ENCODE results near the gene TNP1.

Gene TNP1

DNA sequence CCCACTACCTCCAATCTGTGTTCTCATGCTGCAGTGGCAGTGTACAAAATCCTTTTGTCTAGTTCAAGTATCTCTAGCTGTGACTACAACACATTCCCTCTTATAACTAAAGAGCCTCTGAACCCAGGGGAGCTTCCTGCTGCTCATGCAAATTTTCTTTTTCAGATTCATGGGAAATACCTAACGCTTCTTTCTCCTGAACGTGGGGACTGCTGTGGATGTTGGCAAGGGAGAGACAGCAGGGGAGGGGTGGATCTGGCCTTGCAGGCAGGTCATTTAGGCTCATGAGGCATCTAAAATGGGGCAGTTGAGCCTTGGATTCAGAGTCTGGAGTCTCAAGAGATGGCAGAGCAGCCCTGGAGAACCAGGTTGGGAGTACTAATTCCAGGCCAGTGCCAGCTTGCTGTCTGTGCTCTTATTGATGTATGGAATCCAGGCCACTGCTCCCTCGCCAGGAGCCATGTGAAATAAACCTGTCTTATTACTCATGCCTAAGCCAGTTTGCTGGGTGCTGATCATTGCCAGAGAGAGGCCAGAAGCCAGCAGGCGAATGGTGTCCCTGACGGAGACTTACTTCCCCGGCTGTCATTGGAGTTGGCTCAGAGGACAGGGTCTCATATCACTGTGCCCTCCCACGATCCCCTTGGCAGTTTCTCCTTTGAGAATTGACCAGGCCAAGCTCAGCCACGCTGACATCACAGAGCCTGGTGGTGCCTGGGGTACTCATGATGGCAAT, 29.2 kb upstream of the TNP1 start:
- no peaks in the 10 kb centered on the region for H3K9me3 ChIP-seq (ENCODE audit: control insufficient read depth, insufficient read depth, low read length)
- no peak overlapping the region for H3K4me3 ChIP-seq (ENCODE audit: low read length)
- no peaks in the 10 kb centered on the region for H3K36me3 ChIP-seq (ENCODE audit: control insufficient read depth, insufficient read depth, low read length)
- WGBS (ENCODE audit: insufficient coverage, insufficient read length) = no CpG with 5 or more reads among the region's 8 CpGs
- peak; percentile 18 for DNase-seq (ENCODE audit: low read depth, low spot score)
- H3K27ac ChIP-seq (ENCODE audit: low read length) = no peak overlapping the region
- H3K27me3 ChIP-seq (ENCODE audit: control insufficient read depth, insufficient read depth, low read length) = no peaks in the 10 kb centered on the region
- 0 out of 2 replicates have a peak, but pooled peaks cover 2% of the 10 kb centered on the region for H3K4me1 ChIP-seq (ENCODE audit: control insufficient read depth, insufficient read depth, low read length)

DNA sequence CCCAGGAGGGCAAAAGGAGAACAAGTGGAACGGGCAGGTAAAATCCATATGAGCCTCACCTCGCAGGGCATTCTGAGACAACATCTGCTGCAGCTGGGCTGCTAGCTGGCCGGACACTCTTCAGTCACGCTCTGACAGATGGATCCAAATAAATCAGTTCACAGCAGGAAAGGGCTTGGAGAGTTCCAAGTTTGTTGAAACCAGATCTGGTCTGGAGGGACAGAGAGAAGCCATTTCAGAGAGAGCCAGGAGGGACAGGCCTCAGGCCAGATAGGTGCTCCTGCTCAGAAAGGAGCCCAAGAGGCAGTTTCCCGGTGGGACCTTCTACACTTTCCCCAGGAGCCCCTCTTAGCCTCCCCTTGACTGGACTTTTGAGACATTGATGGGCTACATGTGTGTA, 28.2 kb upstream of the TNP1 start:
- no peak for DNase-seq (ENCODE audit: low read depth, low spot score)
- no peaks in the 10 kb centered on the region for H3K27me3 ChIP-seq (ENCODE audit: control insufficient read depth, insufficient read depth, low read length)
- H3K27ac ChIP-seq (ENCODE audit: low read length) = no peak overlapping the region
- H3K4me3 ChIP-seq (ENCODE audit: low read length) = no peak overlapping the region
- 0 out of 2 replicates have a peak, but pooled peaks cover 2% of the 10 kb centered on the region for H3K4me1 ChIP-seq (ENCODE audit: control insufficient read depth, insufficient read depth, low read length)
- no CpG with 5 or more reads among the region's 5 CpGs for WGBS (ENCODE audit: insufficient coverage, insufficient read length)
- no peaks in the 10 kb centered on the region for H3K36me3 ChIP-seq (ENCODE audit: control insufficient read depth, insufficient read depth, low read length)
- no peaks in the 10 kb centered on the region for H3K9me3 ChIP-seq (ENCODE audit: control insufficient read depth, insufficient read depth, low read length)

DNA sequence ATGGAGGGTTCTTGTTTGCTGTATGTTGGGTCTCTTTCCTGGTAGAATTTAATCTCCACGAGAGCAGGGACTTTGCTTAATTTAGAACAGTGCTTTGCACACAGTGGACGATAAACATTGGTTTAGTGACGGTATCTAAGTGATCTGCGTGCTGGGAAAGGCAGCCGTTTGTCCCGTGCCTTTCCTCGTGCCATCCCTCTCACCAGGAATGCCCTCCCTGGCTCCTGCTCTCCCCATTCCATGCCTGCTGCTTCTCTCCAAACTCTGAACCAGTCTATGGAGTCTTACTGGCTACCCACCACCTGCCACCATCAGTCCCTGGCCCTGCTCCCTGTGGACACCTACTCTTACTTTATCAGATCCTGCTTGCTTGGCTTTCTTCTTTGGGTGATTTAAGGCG, 27.3 kb upstream of the TNP1 start:
- H3K27ac ChIP-seq (ENCODE audit: low read length) = no peak overlapping the region
- no peaks in the 10 kb centered on the region for H3K9me3 ChIP-seq (ENCODE audit: control insufficient read depth, insufficient read depth, low read length)
- H3K4me1 ChIP-seq (ENCODE audit: control insufficient read depth, insufficient read depth, low read length) = 0 out of 2 replicates have a peak, but pooled peaks cover 2% of the 10 kb centered on the region
- H3K27me3 ChIP-seq (ENCODE audit: control insufficient read depth, insufficient read depth, low read length) = no peaks in the 10 kb centered on the region
- WGBS (ENCODE audit: insufficient coverage, insufficient read length) = no CpG with 5 or more reads among the region's 8 CpGs
- no peak for DNase-seq (ENCODE audit: low read depth, low spot score)
- no peak overlapping the region for H3K4me3 ChIP-seq (ENCODE audit: low read length)
- no peaks in the 10 kb centered on the region for H3K36me3 ChIP-seq (ENCODE audit: control insufficient read depth, insufficient read depth, low read length)

DNA sequence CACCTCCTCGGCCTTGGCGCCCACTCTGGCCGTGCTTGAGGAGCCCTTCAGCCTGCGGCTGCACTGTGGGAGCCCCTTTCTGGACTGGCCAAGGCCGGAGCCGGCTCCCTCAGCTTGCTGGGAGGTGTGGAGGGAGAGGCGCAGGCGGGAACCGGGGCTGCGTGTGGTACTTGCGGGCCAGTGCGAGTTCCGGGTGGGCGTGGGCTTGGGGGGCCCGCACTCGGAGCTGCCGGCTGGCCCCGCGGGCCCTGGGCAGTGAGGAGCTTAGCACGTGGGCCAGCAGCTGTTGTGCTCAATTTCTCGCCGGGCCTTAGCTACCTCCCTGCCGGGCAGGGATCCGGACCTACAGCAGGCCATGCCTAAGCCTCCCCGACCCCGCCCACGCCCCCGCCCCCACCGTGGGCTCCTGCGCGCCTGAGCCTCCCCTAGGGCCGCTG, 25.3 kb upstream of the TNP1 start:
- no peak overlapping the region for H3K27ac ChIP-seq (ENCODE audit: low read length)
- 0 out of 2 replicates have a peak, but pooled peaks cover 2% of the 10 kb centered on the region for H3K4me1 ChIP-seq (ENCODE audit: control insufficient read depth, insufficient read depth, low read length)
- no peaks in the 10 kb centered on the region for H3K36me3 ChIP-seq (ENCODE audit: control insufficient read depth, insufficient read depth, low read length)
- DNase-seq (ENCODE audit: low read depth, low spot score) = no peak
- H3K4me3 ChIP-seq (ENCODE audit: low read length) = no peak overlapping the region
- H3K9me3 ChIP-seq (ENCODE audit: control insufficient read depth, insufficient read depth, low read length) = no peaks in the 10 kb centered on the region; the same call in 1 of the 2 replicates
- WGBS (ENCODE audit: insufficient coverage, insufficient read length) = no CpG with 5 or more reads among the region's 32 CpGs
- H3K27me3 ChIP-seq (ENCODE audit: control insufficient read depth, insufficient read depth, low read length) = no peaks in the 10 kb centered on the region

DNA sequence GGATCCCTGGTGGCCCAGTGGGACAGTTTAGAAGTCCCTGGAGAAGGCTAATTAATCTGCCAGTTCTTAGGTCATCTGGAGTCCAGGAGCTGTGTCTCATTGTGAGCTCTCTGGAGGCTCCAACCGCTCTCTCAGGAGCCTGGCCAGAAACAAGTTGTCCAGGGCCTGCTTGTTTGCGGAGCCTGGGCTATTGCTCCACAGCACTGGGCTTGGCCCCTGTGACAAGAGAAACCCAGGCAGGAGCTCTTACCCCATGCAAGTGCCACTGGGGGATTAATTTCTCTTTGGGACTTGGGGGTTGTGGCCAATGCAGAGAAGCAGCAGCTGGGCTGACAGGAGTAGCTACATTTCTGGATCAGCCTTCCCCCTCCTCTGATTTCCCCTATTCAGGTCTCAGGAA, 24.5 kb upstream of the TNP1 start:
- Histone ChIP-seq H3K9me3 (ENCODE audit: control insufficient read depth, insufficient read depth, low read length) (no peaks in the 10 kb centered on the region; the same call in 1 of the 2 replicates), H3K4me1 (ENCODE audit: control insufficient read depth, insufficient read depth, low read length) (0 out of 2 replicates have a peak, but pooled peaks cover 2% of the 10 kb centered on the region), H3K4me3 (ENCODE audit: low read length) (no peak overlapping the region), H3K27ac (ENCODE audit: low read length) (no peak overlapping the region), H3K36me3 (ENCODE audit: control insufficient read depth, insufficient read depth, low read length) (no peaks in the 10 kb centered on the region), H3K27me3 (ENCODE audit: control insufficient read depth, insufficient read depth, low read length) (no peaks in the 10 kb centered on the region)
- DNase-seq (ENCODE audit: low read depth, low spot score) = no peak
- no CpG with 5 or more reads among the region's 2 CpGs for WGBS (ENCODE audit: insufficient coverage, insufficient read length)

DNA sequence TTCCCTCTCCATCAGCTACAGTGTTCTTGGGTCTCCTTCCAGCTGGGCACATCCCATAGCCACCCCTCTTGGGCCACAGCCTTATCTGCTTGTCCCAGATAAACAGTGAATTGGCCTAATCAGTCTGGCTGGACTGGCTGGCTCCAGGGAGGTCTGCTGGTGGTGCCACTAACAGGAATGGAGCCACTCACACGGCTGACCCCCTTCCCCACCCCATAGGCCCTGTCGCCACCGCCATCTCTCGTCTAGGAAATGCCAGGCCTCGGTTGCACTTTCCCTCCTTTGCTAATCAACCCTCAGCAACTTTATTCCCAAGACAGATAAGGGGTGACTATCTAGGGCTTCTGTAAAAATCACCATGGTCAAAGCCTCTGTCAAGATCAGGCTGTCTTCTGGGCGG, 23.0 kb upstream of the TNP1 start:
- no peak for DNase-seq (ENCODE audit: low read depth, low spot score)
- no peaks in the 10 kb centered on the region for H3K27me3 ChIP-seq (ENCODE audit: control insufficient read depth, insufficient read depth, low read length)
- no peaks in the 10 kb centered on the region for H3K4me1 ChIP-seq (ENCODE audit: control insufficient read depth, insufficient read depth, low read length)
- no peak overlapping the region for H3K27ac ChIP-seq (ENCODE audit: low read length)
- WGBS (ENCODE audit: insufficient coverage, insufficient read length) = no CpG with 5 or more reads among the region's 6 CpGs
- H3K9me3 ChIP-seq (ENCODE audit: control insufficient read depth, insufficient read depth, low read length) = no peaks in the 10 kb centered on the region; the same call in 1 of the 2 replicates
- H3K4me3 ChIP-seq (ENCODE audit: low read length) = no peak overlapping the region
- H3K36me3 ChIP-seq (ENCODE audit: control insufficient read depth, insufficient read depth, low read length) = no peaks in the 10 kb centered on the region

DNA sequence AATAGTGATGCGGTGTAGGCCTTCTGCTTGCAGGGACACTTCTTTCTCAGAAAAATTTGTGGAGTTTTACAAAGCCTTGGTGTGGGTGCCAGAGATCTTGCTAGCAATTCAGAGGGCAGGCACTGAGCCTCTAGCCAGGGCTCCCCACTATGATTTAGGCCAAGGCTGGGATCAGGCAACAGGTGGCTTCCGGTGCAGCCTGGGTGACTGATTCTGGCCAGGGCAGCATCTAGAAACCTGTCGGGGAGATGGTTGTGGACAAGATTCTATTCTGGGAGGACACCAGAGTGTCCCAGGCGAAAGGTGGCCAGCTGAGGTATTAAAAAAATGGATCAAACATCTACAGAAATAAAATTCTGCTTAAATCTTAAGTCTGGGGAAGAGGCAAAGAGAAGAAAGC, 21.5 kb upstream of the TNP1 start:
- H3K4me3 ChIP-seq (ENCODE audit: low read length) = no peak overlapping the region
- H3K27ac ChIP-seq (ENCODE audit: low read length) = no peak overlapping the region
- no CpG with 5 or more reads among the region's 4 CpGs for WGBS (ENCODE audit: insufficient coverage, insufficient read length)
- no peaks in the 10 kb centered on the region for H3K36me3 ChIP-seq (ENCODE audit: control insufficient read depth, insufficient read depth, low read length)
- no peaks in the 10 kb centered on the region for H3K4me1 ChIP-seq (ENCODE audit: control insufficient read depth, insufficient read depth, low read length)
- DNase-seq (ENCODE audit: low read depth, low spot score) = no peak
- no peaks in the 10 kb centered on the region; the same call in 1 of the 2 replicates for H3K9me3 ChIP-seq (ENCODE audit: control insufficient read depth, insufficient read depth, low read length)
- H3K27me3 ChIP-seq (ENCODE audit: control insufficient read depth, insufficient read depth, low read length) = no peaks in the 10 kb centered on the region

DNA sequence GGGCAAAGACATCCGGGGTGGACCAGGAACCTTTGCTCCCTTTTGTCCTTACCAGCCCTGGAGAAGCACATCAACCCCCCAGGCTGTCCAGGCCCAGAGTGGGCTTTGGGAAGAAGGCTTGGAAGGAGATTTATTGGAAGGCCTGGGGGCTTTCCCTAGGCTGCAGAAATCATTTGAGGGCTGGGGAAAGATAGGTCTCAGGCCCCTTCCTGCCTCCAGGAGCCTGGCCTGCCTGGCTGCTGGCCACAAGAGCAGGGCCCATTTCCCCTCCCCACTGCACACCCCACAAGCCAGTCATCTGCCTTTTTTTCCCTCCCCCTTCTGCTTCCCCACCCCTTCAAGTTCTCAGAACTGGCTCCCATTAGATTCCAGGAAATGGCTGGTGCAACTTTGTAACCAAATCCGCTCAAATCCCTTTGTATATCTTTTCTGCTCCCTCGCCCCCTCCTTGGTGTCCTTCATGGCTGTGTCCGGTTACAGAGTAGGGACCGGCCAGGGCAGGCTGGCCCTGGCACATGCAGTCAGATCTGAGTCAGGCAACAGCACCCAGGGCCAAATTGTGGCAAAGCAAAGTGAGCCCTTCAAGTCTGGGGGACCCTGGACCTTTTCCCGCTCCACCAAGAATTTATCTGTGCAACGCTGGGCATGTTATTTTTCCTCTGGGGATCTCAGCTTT, 20.8 kb upstream of the TNP1 start:
- Histone ChIP-seq H3K4me1 (ENCODE audit: control insufficient read depth, insufficient read depth, low read length) (no peaks in the 10 kb centered on the region), H3K9me3 (ENCODE audit: control insufficient read depth, insufficient read depth, low read length) (no peaks in the 10 kb centered on the region; the same call in 1 of the 2 replicates), H3K27ac (ENCODE audit: low read length) (no peak overlapping the region), H3K36me3 (ENCODE audit: control insufficient read depth, insufficient read depth, low read length) (no peaks in the 10 kb centered on the region), H3K4me3 (ENCODE audit: low read length) (no peak overlapping the region), H3K27me3 (ENCODE audit: control insufficient read depth, insufficient read depth, low read length) (no peaks in the 10 kb centered on the region)
- DNase-seq (ENCODE audit: low read depth, low spot score) = no peak
- WGBS (ENCODE audit: insufficient coverage, insufficient read length) = no CpG with 5 or more reads among the region's 7 CpGs

DNA sequence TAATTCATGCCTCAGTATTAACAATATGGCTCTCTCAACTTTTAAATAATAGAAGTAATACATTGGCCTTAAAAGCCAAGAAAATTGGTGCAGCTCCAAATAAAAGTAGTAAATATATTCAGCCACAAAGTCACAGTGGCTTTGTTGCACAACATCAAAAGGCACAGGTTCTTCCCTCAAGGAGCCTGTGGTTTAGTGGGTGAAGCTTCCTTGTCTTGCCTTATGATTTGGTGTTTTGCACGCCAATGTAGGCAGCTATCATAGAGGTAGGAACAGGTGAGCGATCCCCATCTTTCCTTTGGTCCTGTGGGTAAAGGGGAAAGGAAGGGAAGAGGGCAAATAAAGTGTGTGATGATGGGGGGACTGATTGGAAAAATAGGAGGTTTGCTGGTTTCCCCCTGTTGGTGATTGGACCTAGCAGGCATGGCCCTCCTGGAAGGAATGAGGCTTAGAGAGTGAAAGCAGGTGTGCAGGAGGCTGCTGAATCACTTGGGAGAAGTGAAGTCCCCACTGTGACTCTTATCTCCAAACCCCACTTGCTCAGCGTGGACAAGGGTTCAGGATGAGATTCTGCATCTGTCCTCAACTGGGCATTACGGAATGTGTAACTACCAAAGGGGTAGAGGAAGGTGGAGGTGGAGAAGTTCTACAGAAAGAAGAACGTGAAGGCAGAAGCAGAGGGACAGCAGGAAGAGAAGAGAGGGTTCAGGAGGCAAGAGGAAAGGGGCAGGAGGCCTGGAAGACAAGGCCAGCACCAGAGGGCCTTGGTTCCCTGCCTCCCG, 20.1 kb upstream of the TNP1 start:
- no peak overlapping the region for H3K27ac ChIP-seq (ENCODE audit: low read length)

DNA sequence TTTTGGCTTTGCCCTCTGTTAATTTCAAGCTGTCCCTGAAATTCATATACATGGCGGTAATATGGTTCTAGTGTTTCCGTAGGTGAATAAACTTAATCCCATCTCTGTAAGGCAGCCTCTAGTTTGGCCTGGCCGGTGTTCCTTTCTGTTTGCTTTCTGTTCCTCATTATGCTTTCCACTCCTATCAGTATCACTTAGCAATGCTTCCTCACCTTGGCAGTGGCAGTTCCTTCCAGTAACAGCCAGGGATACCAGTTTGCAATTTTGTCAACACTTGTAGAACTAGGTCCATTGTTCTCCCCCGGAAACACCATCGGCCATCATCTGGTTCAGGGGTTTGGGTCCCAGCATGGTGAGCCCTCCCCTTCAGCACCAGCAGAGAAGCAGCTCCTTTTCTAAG, 18.2 kb upstream of the TNP1 start:
- H3K4me1 ChIP-seq (ENCODE audit: control insufficient read depth, insufficient read depth, low read length) = no peaks in the 10 kb centered on the region
- no peak overlapping the region for H3K27ac ChIP-seq (ENCODE audit: low read length)
- no peak for DNase-seq (ENCODE audit: low read depth, low spot score)
- no peaks in the 10 kb centered on the region for H3K27me3 ChIP-seq (ENCODE audit: control insufficient read depth, insufficient read depth, low read length)
- H3K36me3 ChIP-seq (ENCODE audit: control insufficient read depth, insufficient read depth, low read length) = no peaks in the 10 kb centered on the region
- WGBS (ENCODE audit: insufficient coverage, insufficient read length) = no CpG with 5 or more reads among the region's 5 CpGs
- H3K9me3 ChIP-seq (ENCODE audit: control insufficient read depth, insufficient read depth, low read length) = no peaks in the 10 kb centered on the region; the same call in 1 of the 2 replicates
- no peak overlapping the region for H3K4me3 ChIP-seq (ENCODE audit: low read length)

More for the DNA sequence above, 20.1 kb upstream of the TNP1 start:
- Histone ChIP-seq H3K4me1 (ENCODE audit: control insufficient read depth, insufficient read depth, low read length) (no peaks in the 10 kb centered on the region), H3K9me3 (ENCODE audit: control insufficient read depth, insufficient read depth, low read length) (no peaks in the 10 kb centered on the region; the same call in 1 of the 2 replicates), H3K27me3 (ENCODE audit: control insufficient read depth, insufficient read depth, low read length) (no peaks in the 10 kb centered on the region), H3K4me3 (ENCODE audit: low read length) (no peak overlapping the region), H3K36me3 (ENCODE audit: control insufficient read depth, insufficient read depth, low read length) (no peaks in the 10 kb centered on the region)
- WGBS (ENCODE audit: insufficient coverage, insufficient read length) = no CpG with 5 or more reads among the region's 6 CpGs
- no peak for DNase-seq (ENCODE audit: low read depth, low spot score)
